OCI-LY3 (cell line): Measurements from ENCODE around the gene CREBBP.

Source experiments
- H2AFZ ChIP-seq: fragments of 200-600, 300-600 bp; shearing (Covaris generic); 2 replicates; pipeline ENCODE4 v1.6.0; 2014; ENCODE audit warnings: antibody characterized with exemption, low read depth, low read length
- H3K27ac ChIP-seq: fragments of 200-600, 300-600 bp; sonication (generic); 2 replicates; pipeline ENCODE4 v1.5.1; 2014; ENCODE audit warnings: mild to moderate bottlenecking, low read length, moderate library complexity, mixed read lengths
- H3K27me3 ChIP-seq: fragments of 200-600, 300-600 bp; sonication (generic); 2 replicates; pipeline ENCODE4 v1.6.1; 2014; ENCODE audit warnings: low read depth, low read length, mixed read lengths
- H3K36me3 ChIP-seq: fragments of 200-600, 300-600 bp; sonication (generic); replicated peaks from 2 replicates; pipeline ENCODE3; 2014; ENCODE audit warnings: low read depth, low read length, mixed read lengths
- H3K4me1 ChIP-seq: fragments of 300-600, 200-600 bp; sonication (generic); 2 replicates; pipeline ENCODE4 v1.6.1; 2014; ENCODE audit warnings: low read length, mixed read lengths
- H3K4me2 ChIP-seq: fragments of 200-600, 300-600 bp; sonication (generic); 2 replicates; pipeline ENCODE4 v1.6.1; 2014; ENCODE audit warnings: low read length, mixed read lengths
- H3K4me3 ChIP-seq: fragments of 300-600, 200-600 bp; sonication (generic); 2 replicates; pipeline ENCODE4 v1.5.1; 2014; ENCODE audit warnings: antibody characterized with exemption, mild to moderate bottlenecking, low read length, moderate library complexity
- H3K79me2 ChIP-seq: fragments of 300-600, 200-600 bp; shearing (Covaris generic); 2 replicates; pipeline ENCODE4 v1.6.1; 2014; ENCODE audit warnings: mild to moderate bottlenecking, low read length, mixed read lengths
- H3K9ac ChIP-seq: fragments of 300-600, 200-600 bp; shearing (Covaris generic); 2 replicates; pipeline ENCODE4 v1.6.0; 2014; ENCODE audit warnings: mild to moderate bottlenecking, low read length, moderate library complexity
- H3K9me3 ChIP-seq: fragments of 200-600, 300-600 bp; shearing (Covaris generic); 2 replicates; pipeline ENCODE4 v1.6.1; 2014; ENCODE audit warnings: low read length, mixed read lengths; ENCODE audit not compliant: insufficient read depth
- H4K20me1 ChIP-seq: fragments of 200-600, 300-600 bp; sonication (generic); 2 replicates; pipeline ENCODE4 v1.6.1; 2016; ENCODE audit warnings: low read length, mixed read lengths; ENCODE audit not compliant: insufficient read depth
- CTCF ChIP-seq: fragments of 200-600, 300-600 bp; sonication (generic); IDR thresholded peaks from 2 replicates; pipeline ENCODE4 v1.5.1; 2014; ENCODE audit warnings: antibody characterized with exemption, low read length, low read depth
- EZH2phosphoT487 ChIP-seq: fragments of 200-600 bp; shearing (Covaris generic); IDR thresholded peaks from 2 replicates; pipeline ENCODE4 v1.6.1; 2018; ENCODE audit warnings: antibody characterized with exemption, mixed run types, low read depth

The CREBBP gene

GRCh38 chr16:3849751-3850543 is 30.6 kb downstream of the CREBBP start:
- H3K4me2 ChIP-seq = no peak overlapping the region
- no peaks in the 10 kb centered on the region for H3K4me1 ChIP-seq
- H3K9ac ChIP-seq = no peak overlapping the region
- no peak for TF ChIP-seq CTCF
- TF ChIP-seq EZH2phosphoT487 = no peak
- H3K27me3 ChIP-seq = no peaks in the 10 kb centered on the region
- no peak overlapping the region for H3K27ac ChIP-seq
- no peak overlapping the region for H2AFZ ChIP-seq
- H3K9me3 ChIP-seq = no peaks in the 10 kb centered on the region
- peaks cover 58% of the 10 kb centered on the region for H3K79me2 ChIP-seq
- H3K36me3 ChIP-seq = peaks cover 14% of the 10 kb centered on the region
- peaks cover 50% of the 10 kb centered on the region for H4K20me1 ChIP-seq
- H3K4me3 ChIP-seq = no peak overlapping the region

- H3K4me3 ChIP-seq = no peak overlapping the region
- peaks cover 56% of the 10 kb centered on the region for H3K79me2 ChIP-seq
- no peak overlapping the region for H3K9ac ChIP-seq
- no peak overlapping the region for H3K4me2 ChIP-seq
- H3K36me3 ChIP-seq = peaks cover 14% of the 10 kb centered on the region
- H3K9me3 ChIP-seq = no peaks in the 10 kb centered on the region
- no peak overlapping the region for H2AFZ ChIP-seq
- H3K27me3 ChIP-seq = no peaks in the 10 kb centered on the region
- H3K4me1 ChIP-seq = peaks cover 7% of the 10 kb centered on the region
- peaks cover 53% of the 10 kb centered on the region for H4K20me1 ChIP-seq
- TF ChIP-seq EZH2phosphoT487 (no peak), CTCF (no peak)
- H3K27ac ChIP-seq = no peak overlapping the region
Measured at GRCh38 chr16:3846595-3847091, 33.9 kb downstream of the CREBBP start.

GRCh38 chr16:3846087-3846486 is 34.4 kb downstream of the CREBBP start:
- no peaks in the 10 kb centered on the region for H3K9me3 ChIP-seq
- no peak overlapping the region for H3K9ac ChIP-seq
- H3K36me3 ChIP-seq = peaks cover 14% of the 10 kb centered on the region
- H4K20me1 ChIP-seq = peaks cover 58% of the 10 kb centered on the region
- H3K79me2 ChIP-seq = peaks cover 59% of the 10 kb centered on the region
- H3K4me2 ChIP-seq = no peak overlapping the region
- no peak overlapping the region for H3K27ac ChIP-seq
- H3K27me3 ChIP-seq = no peaks in the 10 kb centered on the region
- peaks cover 7% of the 10 kb centered on the region for H3K4me1 ChIP-seq
- H3K4me3 ChIP-seq = no peak overlapping the region
- TF ChIP-seq EZH2phosphoT487 (no peak), CTCF (no peak)
- H2AFZ ChIP-seq = no peak overlapping the region

GRCh38 chr16:3842994-3843393 is 37.5 kb downstream of the CREBBP start:
- Histone ChIP-seq H4K20me1 (peaks cover 74% of the 10 kb centered on the region), H2AFZ (no peak overlapping the region), H3K27me3 (no peaks in the 10 kb centered on the region), H3K4me1 (peaks cover 7% of the 10 kb centered on the region), H3K9me3 (no peaks in the 10 kb centered on the region), H3K27ac (no peak overlapping the region), H3K4me3 (no peak overlapping the region), H3K36me3 (peaks cover 5% of the 10 kb centered on the region), H3K4me2 (no peak overlapping the region), H3K9ac (no peak overlapping the region), H3K79me2 (peaks cover 63% of the 10 kb centered on the region)
- no peak for TF ChIP-seq EZH2phosphoT487
- no peak for TF ChIP-seq CTCF
